Activated T-cell treated with anti-CD3 and anti-CD28 coated beads for 1 hour (primary cell): Measurements from ENCODE around the gene PROM2.

ENCODE experiments used
- DNase-seq: peaks from one replicate; pipeline ENCODE4 v3.0.0-alpha.2; 2020; ENCODE audit warnings: low read depth

Gene PROM2

DNA sequence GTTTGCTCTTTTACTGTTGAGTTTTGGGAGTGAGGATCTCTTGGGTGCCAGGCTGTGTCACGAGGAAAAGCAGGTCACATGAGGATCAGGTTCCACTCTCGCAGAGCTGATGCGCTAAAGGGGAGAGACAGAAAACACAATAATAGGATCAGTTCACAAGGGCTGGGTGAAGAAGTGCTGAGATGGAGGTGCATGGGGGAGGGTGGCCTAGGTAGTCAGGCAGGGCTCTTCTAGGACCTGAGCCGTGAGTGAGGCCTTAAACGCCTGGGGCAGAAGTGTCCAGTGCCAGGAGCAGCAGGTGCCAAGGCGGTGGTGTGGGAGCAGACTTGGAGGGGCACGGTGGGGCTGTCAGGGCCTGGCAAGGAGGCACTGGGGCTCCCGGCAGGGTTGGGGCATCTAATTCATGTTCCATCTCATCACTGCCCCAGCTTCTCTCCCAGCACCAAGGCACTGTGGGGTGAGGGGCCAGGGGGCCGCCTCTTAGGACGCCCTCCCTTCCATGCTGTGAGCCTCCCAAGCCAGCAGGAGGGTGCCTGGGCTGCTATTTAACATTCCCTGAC, 32.2 kb downstream of the PROM2 start:
- no peak for DNase-seq

DNA sequence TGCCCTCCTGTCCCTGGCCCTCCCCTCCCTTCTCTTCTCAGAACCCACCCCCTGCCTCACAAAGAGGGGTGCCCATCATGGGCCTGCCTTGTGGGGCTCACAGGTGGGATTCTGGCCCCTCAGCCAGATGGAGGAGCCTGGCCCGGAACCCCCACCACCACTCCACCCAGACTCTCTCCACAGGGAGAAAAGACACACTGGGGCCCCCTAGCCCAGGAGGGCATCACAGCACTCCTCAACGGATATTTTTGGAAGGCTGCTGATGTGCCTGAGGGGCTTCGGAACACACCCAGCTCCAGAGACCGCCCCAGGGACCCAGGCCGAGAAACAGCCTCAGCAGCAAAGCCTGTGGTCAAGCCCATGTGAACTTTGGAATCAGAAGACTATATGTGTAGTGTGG, 32.8 kb downstream of the PROM2 start:
- DNase-seq: no peak

DNA sequence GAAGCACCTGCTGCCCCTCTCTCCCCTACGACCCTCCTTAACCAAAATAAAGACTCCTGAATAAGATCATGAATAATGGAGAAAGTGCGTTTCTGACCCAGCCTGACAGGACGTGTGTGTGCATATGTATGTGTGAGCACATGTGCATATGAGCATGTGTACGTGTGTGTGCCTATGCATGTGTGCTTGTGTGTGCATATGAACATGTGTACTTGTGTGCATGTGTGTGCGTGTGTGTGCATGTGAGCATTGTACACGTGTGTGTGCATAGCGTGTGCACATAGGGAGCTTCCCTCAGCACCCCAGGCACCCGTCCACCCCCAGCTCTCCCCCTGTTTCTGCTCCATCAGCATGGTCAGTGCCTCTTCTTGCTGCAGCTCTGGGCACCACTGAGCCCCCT, 33.6 kb downstream of the PROM2 start:
- no peak for DNase-seq

DNA sequence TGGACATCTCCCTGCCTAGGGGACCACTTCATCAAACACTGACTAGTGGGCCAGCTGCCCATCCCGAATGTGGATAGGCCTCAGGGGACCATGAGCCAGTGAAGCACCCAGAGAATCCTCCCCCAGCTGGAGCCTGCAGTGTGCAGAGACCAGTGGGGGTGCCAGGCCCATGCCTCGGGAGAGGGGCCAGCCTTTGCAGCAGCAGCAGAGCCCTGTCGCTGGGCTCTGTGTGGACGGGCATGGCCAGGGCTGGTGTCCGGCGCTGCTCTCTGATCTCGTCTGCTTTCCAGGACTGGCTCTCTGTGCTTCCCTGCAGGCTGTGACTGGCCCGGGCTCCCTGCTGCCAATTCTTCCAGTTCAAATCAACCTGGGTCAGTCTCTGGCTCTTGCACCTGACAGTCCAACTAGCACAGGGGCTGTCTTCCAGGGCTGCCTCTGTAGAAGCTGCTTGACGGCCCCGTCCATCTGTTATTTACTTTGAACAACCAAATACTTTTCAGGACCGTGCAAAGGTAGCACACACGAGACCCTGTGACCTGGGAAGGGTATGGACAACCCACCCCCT, 34.3 kb downstream of the PROM2 start:
- no peak for DNase-seq

DNA sequence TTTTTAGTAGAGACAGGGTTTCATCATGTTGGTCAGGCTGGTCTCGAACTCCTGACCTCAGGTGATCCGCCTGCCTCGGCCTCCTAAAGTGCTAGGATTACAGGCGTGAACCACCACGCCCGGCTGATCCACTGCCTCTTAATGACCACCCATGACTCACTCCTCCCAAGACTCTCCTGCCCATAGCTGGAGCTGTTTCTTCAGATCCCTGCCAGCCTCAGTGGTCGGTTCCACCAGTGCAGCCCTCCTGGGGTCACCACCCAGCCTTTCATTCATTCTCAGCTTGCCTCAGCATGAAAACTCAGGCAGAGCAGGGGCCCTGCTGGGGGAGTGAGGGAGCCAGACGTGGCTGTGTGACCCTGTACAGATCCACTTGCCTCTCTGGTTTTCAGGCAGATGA, 35.4 kb downstream of the PROM2 start:
- DNase-seq: no peak

DNA sequence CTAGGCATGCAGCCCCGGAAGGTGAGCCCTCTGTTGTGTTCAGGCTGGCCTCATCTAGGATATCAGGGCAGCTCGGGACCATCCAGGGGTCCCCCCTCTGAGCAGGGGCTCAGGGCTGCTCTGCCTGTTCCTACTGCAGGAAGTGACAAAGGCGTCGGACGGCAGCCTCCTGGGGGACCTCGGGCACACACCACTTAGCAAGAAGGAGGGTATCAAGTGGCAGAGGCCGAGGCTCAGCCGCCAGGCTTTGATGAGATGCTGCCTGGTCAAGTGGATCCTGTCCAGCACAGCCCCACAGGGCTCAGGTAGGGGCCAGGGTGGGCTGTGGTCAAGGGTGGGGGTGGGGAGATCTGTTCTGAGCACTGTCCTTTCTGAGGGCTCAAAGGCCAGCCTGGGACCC, 36.0 kb downstream of the PROM2 start:
- DNase-seq: no peak

DNA sequence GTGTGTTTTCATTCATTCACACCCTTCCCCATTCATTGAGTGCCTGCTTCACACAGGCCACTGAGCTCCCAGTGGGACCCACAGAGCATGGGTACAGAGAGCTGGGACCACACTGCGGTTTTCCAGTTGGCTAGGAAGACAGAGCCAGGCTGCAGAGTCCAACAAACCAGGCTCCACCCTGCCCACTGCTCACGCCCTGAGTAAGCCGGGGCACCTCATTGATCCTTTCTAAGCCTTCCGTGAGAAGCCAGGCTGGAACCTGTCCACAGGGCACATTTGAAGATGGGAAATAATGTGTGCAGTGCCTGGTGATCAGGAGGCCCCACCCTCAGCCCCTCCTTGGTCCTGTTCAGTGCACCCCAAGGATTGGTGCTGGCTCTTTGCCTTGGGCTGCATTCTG, 36.4 kb downstream of the PROM2 start:
- no peak for DNase-seq

DNA sequence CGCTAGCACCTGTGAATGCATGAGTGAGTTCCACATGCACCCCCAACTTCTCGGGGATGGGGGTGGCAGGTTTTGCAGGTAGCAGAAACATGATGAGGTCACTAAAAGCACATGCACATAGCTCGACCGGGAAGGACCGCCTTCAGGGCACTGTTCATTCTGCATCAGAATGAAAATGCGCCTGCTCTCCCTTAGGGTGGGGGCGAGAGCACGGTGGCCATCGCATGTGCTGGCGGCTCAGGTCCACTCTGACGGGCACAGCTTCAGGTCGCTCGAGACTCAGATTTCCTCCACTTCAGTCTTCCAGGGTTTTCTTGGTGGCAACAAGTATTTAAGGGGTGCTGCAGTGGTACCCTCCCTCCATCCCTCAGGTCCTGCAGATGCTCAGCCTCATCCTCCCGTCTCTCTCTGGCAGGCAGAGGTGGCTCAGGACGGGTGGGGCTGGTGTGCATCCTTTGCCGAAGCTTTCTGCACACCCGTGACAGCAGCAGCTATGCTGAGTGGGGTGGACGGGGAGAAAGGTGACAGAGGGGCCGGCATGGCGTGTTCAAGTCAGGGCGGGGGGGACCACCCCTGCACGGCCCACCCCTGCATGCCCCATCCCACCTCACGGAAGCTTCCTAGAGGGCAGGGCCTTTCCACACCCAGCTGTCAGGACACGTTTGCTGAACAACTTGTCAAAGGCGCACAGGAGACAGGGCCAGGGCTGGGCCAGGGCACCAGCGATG, 37.7 kb downstream of the PROM2 start:
- DNase-seq: no peak

DNA sequence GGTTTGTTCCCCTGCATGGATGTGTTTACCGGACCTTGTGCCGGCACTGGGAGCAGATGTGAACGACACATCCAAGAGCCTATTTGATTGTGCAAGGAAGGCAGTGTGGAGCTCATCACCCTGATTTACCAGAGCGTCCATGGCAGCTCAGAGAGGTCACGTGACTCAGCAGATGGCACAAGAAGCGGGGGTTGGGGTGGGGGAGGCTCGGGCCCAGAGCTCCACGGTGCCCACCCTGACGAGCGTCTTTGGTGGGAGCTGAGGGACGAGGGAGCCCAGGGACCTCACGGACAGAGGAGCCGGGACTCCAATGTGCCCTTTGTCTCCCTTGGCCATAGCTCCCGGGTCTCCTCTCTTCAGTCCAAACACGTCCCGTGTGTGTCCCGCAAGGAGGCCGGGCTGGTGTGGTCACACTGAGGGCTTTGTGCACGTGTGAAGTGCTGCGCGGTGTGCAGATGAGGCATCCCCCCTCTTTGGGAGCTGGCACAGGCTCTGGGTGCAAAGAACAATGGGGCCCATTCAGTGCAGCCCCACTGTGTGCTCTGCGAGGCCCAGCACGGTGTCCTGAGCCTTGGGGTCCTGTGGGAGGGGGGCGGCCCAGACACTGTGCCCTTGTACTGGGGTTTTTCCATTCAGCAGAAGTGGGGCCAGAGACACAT, 38.4 kb downstream of the PROM2 start:
- no peak for DNase-seq

DNA sequence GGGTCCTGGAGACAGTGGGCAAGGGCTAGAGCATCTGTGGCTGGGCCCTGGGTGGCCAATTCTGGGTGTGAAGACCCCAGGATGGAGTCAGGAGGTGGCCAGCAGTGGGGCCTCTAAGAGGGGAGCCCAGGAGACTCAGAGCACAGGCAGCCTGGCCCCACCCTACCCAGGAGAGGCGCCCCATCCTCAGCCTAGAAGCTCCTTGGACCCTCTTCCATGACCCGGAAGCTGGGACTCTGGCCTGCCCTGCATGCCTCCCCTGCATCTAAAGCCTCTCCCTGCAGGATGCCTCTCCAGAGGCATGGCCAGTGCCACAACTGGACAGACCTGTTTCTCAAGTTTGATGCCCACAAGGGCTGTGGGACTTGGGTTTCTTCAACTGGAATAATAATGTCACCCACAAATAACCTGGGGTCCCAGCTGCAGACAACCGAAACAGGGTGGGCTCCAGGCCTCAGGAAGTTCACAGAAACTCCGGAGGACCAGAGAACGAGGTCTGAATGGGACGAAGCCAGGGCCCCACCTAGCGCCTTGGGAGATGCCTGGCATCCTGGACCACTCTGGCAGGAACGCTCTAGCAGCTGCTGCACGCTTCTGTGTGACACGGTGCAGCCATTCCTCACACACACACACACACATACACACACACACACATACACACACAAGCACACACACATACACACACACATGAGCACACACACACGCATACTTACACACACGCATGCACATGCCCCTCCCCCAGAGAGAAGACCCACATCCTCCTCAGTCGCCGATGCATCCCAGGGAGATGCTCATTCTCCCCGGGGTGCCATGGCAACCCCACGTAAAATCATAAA, 39.3 kb downstream of the PROM2 start:
- DNase-seq: no peak

DNA sequence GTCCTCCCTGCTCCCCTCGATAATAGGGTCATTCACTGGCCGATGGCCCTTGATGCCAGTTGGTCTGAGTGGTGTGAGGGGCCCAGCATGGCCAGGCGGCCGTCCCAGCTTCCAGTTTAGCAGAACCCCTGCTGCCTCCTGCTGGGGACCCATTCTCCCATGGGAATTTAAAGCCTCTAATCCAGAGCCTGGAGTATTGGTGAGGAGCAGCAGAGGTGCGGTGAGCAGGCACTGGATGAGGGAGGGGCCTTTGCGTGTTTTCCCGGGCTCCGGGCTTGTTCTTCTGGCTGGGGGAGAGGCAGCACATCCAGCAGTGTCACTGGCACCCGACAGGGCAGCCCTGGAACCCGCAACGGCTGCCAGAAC, 40.3 kb downstream of the PROM2 start:
- no peak for DNase-seq

DNA sequence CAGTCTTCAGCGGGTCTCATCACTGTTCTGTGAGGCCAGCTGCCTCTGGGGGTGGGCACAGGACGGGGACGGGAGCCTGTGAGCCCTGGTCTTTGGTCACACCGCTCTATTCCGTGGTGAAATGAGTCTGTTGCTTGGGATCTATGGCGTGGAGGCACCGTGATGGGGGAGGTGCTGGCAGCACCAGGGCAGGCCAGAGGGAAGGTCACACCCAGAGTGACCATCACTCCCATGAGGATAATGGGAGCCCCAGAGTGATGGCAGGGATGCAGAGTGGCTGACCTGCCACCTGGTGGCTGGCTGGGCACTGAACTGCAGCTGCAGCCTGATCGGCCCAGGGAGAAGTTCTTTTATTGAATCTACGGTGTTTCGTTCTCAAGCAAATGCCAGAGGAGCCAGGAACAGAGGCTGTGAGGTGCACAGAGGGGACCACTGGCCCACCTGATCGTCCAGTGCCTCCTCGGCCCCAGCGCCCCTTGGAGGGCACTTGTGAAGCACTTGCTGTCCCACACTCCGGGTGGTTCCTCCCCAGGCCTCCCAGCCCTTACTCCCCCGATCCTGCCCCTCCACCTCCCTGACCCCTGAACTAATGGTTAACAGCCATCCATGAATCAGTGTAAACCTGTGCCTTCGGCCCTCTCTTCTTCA, 40.8 kb downstream of the PROM2 start:
- no peak for DNase-seq

DNA sequence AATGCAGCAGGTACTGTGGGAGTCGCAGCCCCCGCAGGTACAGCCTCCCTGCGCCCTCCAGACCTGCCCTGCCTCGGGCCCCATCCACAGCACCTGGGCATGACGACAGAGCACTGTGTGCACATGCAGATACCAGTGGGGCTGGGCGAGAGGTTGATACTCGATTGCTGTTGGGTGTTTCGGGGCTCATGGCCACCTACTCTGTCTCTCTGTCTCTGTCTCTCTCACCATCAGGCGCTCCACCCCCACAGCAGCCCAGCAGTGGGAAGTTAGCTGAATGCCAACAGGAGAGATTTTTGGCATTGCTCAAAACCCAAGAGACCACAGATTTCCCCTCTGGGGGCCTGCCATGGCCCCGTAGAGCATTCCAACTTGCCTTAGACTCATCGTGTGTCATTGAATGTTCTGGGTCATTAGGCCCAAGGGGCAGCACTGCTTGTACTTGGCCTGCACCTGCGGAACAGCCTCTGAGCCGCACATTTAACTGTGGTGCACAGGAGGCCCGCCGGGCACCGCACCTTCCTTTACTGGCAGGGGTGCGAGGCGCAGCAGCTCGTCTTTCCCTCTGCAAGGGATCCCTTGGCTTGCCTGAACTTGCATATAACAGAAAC, 41.7 kb downstream of the PROM2 start:
- DNase-seq: no peak

DNA sequence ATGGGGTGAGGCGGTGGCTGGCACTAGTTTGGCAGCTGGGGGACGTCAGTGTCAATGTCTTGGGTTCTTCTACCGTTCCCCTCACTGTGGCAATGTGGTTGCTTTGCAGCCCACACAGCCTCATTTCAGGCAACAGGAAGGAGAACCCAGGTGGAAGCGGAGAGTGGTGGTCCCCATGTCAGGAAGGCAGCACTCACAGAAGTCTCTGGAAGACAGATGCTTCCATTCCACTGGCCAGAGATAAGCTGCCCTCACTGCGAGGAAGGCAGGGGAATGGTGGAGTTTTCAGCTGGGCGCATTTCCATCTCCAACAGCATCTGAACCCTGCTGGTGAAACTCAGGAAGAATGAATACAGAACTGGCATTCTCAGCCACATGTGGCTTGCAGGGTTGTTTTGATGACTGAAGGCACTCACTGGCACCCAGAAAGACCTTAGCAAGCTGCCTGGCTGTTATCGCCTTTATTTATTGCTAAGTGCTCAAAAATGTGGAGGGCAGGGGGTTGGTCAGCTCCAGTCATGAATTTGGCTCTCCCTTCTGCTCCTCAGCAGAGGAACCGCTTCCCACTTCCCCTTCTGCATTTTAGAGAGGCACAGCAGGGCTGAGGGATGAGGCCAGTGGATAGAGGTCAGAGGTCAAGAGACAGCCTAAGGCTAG, 42.3 kb downstream of the PROM2 start:
- DNase-seq: no peak

DNA sequence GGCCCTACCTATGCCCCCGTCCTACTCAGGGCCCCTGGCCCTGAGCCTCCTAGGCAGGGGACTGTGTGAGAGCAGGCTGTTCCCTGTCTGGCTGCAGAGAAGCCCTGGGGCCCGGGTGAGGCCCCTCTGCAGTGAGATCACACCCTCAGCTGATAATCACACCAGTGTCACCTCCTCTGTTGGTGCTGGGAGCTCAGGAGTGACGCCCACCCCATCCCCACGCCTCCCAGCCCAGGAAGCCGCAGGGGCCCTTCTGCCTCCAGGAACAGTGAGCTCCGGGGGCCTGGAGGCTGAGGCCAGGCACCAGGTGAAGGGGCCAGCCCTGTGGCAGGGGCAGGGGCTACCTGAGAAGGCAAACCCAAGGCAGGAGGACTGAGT, 42.9 kb downstream of the PROM2 start:
- DNase-seq: no peak

DNA sequence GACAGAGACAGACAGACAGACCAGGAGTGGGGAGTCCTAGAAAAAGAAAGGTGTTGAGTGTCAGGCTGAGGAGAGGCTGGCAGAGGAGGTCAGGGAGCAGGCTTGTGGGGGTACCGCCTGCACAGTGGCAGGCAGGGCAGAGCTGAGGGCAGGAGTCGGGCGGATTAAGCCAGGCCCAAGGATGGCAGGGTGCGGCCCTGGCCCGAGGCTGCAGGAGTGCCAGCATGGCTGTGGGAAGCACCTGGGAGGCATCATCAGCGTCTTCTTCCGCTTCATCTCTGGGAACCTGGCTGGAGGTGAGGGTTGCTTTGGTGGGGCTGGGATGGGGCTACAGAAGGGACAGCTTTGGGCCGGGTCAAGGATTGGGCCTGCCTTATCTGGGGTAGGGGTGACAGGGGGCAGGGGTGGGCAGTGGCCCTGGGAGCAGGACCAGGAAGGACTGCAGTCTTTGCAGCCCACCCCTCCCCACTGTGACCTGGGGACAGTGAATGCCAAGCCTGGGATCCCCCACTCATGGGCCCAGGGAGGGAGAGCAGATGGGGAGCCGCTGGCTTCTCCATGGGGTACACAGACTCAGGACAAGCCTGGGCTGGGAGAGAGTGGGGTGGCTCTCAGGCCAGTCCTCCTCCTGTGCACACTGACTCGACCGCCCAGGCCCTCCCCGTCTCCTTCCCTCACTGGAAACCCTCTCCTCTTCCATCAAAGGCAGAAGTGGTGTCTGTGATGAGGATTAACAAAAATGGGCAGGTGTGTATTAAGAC, 43.6 kb downstream of the PROM2 start:
- no peak for DNase-seq

DNA sequence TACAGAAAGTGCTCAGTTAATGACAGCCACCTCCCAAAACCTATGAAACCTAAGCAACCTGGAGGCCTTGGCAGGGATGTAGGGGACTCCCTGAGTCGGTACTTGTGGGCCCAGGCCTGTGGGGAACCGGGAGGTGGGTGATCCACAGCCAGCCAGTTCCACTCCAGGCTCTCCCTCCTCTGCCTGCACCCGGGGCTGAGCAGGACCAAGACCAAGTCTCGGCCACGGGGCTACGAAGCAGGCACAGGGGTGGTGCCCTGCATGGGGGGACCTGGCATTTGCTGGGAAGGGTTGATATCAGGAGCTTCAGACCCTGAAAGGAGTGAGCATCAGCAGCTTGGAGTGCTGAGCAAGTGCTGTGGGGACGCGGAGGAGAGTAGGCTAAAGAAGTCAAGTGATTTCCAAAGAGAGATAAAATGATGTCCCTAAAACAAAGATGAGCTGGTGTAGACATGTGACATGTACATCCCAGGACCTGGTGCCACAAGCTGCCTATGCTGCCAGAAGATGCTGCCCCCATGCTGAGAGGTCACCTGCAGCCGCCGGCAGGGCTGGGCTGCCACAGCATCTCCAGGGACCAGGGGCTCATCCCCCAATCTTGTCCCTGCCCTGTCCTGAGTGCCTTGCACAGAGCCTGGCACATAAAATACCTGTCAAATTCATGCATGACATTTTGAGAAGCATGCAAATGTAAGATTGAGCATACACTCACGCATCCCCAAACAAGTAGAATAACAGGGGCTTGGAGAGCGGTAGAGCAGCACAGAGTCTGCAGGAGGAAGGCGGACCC, 44.4 kb downstream of the PROM2 start:
- DNase-seq: no peak

DNA sequence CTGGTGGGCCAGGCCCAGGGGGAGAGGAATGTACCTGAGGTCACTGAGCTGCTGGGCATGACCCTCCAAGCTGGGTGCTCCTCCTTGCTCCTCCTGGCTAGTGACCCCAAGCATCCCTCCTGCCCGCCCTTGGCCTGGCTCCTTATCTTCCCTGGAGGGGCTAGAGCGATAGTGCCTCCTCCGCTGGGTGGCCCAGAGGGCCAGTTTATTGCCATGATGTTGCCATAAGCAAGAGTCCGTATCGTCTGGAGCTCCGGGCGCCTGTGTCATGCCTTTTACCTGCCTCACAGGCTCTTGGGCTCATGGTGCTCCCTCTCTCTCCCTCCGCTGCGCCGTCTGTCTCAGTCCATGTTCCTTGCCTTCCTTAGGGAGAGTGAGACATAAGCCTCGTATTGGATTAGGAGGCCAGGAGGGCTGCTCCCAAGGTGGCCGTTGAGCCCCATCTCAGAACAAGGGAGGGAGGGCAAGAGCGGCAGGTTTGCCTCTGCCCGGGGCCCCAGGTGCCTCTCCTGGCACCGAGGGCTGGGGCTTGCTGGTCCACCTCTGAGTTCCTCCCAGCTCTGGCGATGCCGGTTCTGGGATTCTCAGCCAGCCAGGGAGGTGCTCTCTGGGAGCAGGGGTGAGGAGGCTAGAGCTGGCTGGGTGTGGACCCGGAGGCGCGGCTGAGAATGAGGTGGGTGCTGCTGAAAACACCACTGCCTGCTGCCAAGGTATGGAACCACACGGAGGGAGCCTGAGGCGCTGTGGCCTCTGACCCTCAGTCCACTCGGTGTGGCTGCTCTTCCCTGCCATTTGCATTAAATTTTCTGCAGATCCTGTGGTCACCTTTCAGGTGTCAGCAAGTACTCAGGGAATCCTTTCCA, 45.5 kb downstream of the PROM2 start:
- no peak for DNase-seq

DNA sequence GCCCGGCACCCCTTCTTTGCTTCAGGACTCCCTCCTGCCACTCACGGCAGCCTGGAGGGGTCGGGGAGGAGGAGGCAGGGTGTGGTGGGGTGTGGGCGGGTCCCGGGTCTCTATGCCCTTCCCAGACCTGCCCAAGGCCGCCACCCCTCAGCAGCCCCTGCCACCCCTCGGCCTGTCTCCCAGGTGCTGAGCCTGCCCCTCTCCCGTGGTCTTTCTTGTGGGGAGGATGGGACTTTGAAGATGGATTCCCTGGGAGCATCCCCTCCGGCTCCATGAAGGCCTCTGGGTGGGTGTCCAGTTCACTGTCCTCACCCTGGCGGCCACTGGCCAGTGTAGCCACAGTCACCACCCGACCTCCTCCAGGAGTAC, 46.1 kb downstream of the PROM2 start:
- no peak for DNase-seq
